Measurements from ENCODE around the gene SLC66A1.

DNA sequence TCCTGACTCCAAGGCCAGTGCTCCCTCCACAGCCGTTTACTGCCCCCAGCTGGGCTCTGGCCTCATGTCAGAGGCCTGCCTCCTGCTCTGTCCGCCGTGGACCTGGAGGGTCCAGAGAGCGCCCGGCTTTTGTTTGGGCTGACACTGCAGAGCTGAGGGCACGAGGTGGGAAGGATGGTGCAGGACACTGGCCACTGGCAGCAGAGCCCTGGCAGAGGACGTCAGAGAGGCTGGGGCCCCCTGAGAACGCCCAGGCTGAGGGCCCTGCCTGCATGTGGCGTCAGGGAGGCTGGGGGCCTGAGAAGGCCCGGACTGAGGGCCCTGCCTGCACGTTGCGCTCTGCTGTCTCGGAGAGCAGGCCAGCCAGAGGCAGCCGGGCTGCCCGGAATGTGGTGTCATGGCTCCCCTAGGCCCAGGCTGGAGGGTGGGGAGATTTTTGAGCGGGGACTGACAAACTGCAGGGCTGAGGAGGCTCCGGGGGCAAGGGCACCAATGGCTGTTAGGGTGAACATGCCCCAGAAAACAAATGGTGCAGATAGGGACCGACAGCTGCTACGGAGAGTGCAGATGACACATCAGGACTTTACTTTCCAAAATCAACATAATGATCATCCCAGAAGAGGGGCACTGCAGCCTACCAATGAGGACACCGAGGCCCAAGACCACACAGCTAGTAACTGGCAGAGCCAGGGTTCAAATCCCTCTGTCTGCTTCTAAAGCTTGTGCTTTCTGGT lies 31.7 kb downstream of the SLC66A1 start:
- TF ChIP-seq, protein P1, sequence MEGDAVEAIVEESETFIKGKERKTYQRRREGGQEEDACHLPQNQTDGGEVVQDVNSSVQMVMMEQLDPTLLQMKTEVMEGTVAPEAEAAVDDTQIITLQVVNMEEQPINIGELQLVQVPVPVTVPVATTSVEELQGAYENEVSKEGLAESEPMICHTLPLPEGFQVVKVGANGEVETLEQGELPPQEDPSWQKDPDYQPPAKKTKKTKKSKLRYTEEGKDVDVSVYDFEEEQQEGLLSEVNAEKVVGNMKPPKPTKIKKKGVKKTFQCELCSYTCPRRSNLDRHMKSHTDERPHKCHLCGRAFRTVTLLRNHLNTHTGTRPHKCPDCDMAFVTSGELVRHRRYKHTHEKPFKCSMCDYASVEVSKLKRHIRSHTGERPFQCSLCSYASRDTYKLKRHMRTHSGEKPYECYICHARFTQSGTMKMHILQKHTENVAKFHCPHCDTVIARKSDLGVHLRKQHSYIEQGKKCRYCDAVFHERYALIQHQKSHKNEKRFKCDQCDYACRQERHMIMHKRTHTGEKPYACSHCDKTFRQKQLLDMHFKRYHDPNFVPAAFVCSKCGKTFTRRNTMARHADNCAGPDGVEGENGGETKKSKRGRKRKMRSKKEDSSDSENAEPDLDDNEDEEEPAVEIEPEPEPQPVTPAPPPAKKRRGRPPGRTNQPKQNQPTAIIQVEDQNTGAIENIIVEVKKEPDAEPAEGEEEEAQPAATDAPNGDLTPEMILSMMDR (IDR thresholded peaks at IDR 0.05; ENCODE audit: low read length), result no peak
- no peak for TF ChIP-seq EZH2 (IDR thresholded peaks at IDR 0.05; ENCODE audit: borderline replicate concordance, low read length)

Measured in OCI-LY1 (cell line).